GM12873 (cell line): ENCODE measurements around the gene TDRD3.

ENCODE experiments used
- CTCF ChIP-seq: IDR thresholded peaks from 2 replicates; pipeline ENCODE4 v1.5.1; 2012; ENCODE audit warnings: low read depth, mild to moderate bottlenecking, moderate library complexity, low read length, control low read depth; ENCODE audit not compliant: insufficient read depth; ENCODE audit errors: missing control alignments

The TDRD3 gene

GRCh38 chr13:60384911-60385310, 12.1 kb upstream of the TDRD3 start:
- TF ChIP-seq CTCF: no peak

- no peak for TF ChIP-seq CTCF
These were observed 10.8 kb upstream of the TDRD3 start for GRCh38 chr13:60386250-60386649.

- no peak for TF ChIP-seq CTCF
These were observed 4.9 kb upstream of the TDRD3 start for GRCh38 chr13:60392131-60392530.

- no peak for TF ChIP-seq CTCF
These were observed 843 bp upstream of the TDRD3 start for GRCh38 chr13:60395971-60396782.

- no peak for TF ChIP-seq CTCF
These were observed 821 bp downstream of the TDRD3 start for GRCh38 chr13:60397704-60398378.

- no peak for TF ChIP-seq CTCF
These were observed 1.4 kb downstream of the TDRD3 start for GRCh38 chr13:60398379-60398891.

GRCh38 chr13:60398907-60399589, 2.0 kb downstream of the TDRD3 start:
- no peak for TF ChIP-seq CTCF
